Liver (tissue), 9 donors: ENCODE results near the gene EPHB2. TPM values are rescaled to one million over a fixed set of nuclear protein-coding genes. Genes with fewer than 3 reads are reported as not detected.

ENCODE experiments used
- DNase-seq: peaks from one replicate; pipeline ENCODE4 v3.0.0-alpha.2; 2017; ENCODE audit warnings: low spot score
- H3K27ac ChIP-seq, 2 donors: one replicate each; pipeline ENCODE4 v1.7.0; 2013; ENCODE audit warnings: inconsistent platforms in 2 of 2, low read length in 2 of 2, control low read depth in 1 of 2, low read depth in 1 of 2, mild to moderate bottlenecking in 1 of 2
- H3K27me3 ChIP-seq, 4 donors: one replicate each; pipeline versions ENCODE4 v1.6.1 to v1.7.0; 2013; ENCODE audit warnings: low read length in 3 of 4, inconsistent platforms in 1 of 4, mild to moderate bottlenecking in 1 of 4, moderate library complexity in 1 of 4; ENCODE audit not compliant: control insufficient read depth in 4 of 4, insufficient read depth in 4 of 4
- H3K36me3 ChIP-seq, 4 donors: one replicate each; pipeline versions ENCODE4 v1.6.1 to v1.7.0; 2013; ENCODE audit warnings: low read length in 3 of 4, mild to moderate bottlenecking in 3 of 4, low read depth in 1 of 4, moderate library complexity in 1 of 4; ENCODE audit not compliant: control insufficient read depth in 4 of 4, insufficient read depth in 3 of 4
- H3K4me1 ChIP-seq, 4 donors: one replicate each; pipeline versions ENCODE4 v1.6.1 to v1.7.0; 2013; ENCODE audit warnings: low read length in 3 of 4, mild to moderate bottlenecking in 3 of 4, moderate library complexity in 1 of 4; ENCODE audit not compliant: control insufficient read depth in 4 of 4, insufficient read depth in 4 of 4
- H3K4me3 ChIP-seq, 3 donors: one replicate each; pipeline versions ENCODE4 v1.6.1 to v1.7.0; 2013; ENCODE audit warnings: low read length in 3 of 3, control low read depth in 1 of 3, low read depth in 1 of 3, mild to moderate bottlenecking in 1 of 3
- H3K9ac ChIP-seq, 2 donors: one replicate each; pipeline ENCODE4 v1.7.0; 2013; ENCODE audit warnings: low read length in 2 of 2, mild to moderate bottlenecking in 2 of 2, moderate library complexity in 2 of 2, control low read depth in 1 of 2, low read depth in 1 of 2
- H3K9me3 ChIP-seq, 4 donors: one replicate each; pipeline versions ENCODE4 v1.6.1 to v1.7.0; 2013; ENCODE audit warnings: low read length in 3 of 4; ENCODE audit not compliant: control insufficient read depth in 4 of 4
- CTCF ChIP-seq: fragments of 150-350 bp; IDR thresholded peaks from 2 replicates; pipeline ENCODE4 v1.5.1; 2017; ENCODE audit warnings: improper control_type of control experiment, low read depth, low read length; ENCODE audit not compliant: missing input control
- EGR1 ChIP-seq, 2 donors: IDR thresholded peaks; 2 replicates each; pipeline ENCODE4 v1.6.1; 2016 to 2018; ENCODE audit warnings: antibody characterized with exemption in 2 of 2, low read depth in 2 of 2
- HNF4A ChIP-seq, 2 donors: conservative IDR thresholded peaks; 2 replicates each; pipeline ENCODE4 v1.6.1; 2016; ENCODE audit warnings: antibody characterized with exemption in 2 of 2, mild to moderate bottlenecking in 2 of 2
- JUND ChIP-seq, 2 donors: IDR thresholded peaks; 2 replicates each; pipeline ENCODE4 v1.6.1; 2016; ENCODE audit warnings: antibody characterized with exemption in 2 of 2
- RAD21 ChIP-seq, 2 donors: IDR thresholded peaks; 2 replicates each; pipeline ENCODE4 v1.6.1; 2016; ENCODE audit warnings: antibody characterized with exemption in 2 of 2, mild to moderate bottlenecking in 2 of 2
- RXRA ChIP-seq, 2 donors: IDR thresholded peaks; 2 replicates each; pipeline ENCODE4 v1.6.1; 2017 to 2018; ENCODE audit warnings: antibody characterized with exemption in 2 of 2, mild to moderate bottlenecking in 1 of 2
- SP1 ChIP-seq: IDR thresholded peaks from 2 replicates; pipeline ENCODE4 v1.6.1; 2018; ENCODE audit warnings: antibody characterized with exemption, mild to moderate bottlenecking
- TAF1 ChIP-seq: conservative IDR thresholded peaks from 2 replicates; pipeline ENCODE4 v1.6.1; 2016; ENCODE audit warnings: antibody characterized with exemption, mild to moderate bottlenecking
- ZBTB33 ChIP-seq: IDR thresholded peaks from 2 replicates; pipeline ENCODE4 v1.6.1; 2016; ENCODE audit warnings: antibody characterized with exemption
- WGBS: extraction: QIAGEN DNeasy Blood & Tissue Kit; methylation state at CpG from one replicate; pipeline ENCODE4 v1.1.7; 2013; 5-methylcytosine and 5-hydroxymethylcytosine counted together
- polyA plus RNA-seq, 2 donors: library from polyadenylated mRNA; stranded (reverse) in 1 of 2; unstranded in 1 of 2; fragments of 200-250 nt in 1 of 2; fragments of >200 nt in 1 of 2; fragmentation: Nextera tagmentation in 1 of 2; extraction: Ambion mirVana in 1 of 2; gene quantifications; one replicate each; pipeline versions ENCODE4 v1.2.1 to v1.2.3, GENCODE V29; 2013 to 2015
- total RNA-seq, 2 donors: library from RNA; depleted of rRNA; stranded (reverse); fragments of >200 nt; gene quantifications; one replicate each; pipeline ENCODE4 v1.2.3, GENCODE V29; 2014
- TF ChIP-seq, protein P1 (sequence below): IDR thresholded peaks from 2 replicates; pipeline ENCODE4 v1.6.1; 2016; ENCODE audit warnings: antibody characterized with exemption
- TF ChIP-seq, protein P2 (sequence below): IDR thresholded peaks from 2 replicates; pipeline ENCODE4 v1.6.1; 2016; ENCODE audit warnings: antibody characterized with exemption, mild to moderate bottlenecking
- donor health status: healthy.
- donor health status: healthy.
- donor health status: healthy.
- donor health status: healthy.
- donor health status: healthy.

Gene EPHB2
- total and polyA plus RNA-seq, 4 donors, result 0.07 to 1.0 (median 0.38) TPM

DNA sequence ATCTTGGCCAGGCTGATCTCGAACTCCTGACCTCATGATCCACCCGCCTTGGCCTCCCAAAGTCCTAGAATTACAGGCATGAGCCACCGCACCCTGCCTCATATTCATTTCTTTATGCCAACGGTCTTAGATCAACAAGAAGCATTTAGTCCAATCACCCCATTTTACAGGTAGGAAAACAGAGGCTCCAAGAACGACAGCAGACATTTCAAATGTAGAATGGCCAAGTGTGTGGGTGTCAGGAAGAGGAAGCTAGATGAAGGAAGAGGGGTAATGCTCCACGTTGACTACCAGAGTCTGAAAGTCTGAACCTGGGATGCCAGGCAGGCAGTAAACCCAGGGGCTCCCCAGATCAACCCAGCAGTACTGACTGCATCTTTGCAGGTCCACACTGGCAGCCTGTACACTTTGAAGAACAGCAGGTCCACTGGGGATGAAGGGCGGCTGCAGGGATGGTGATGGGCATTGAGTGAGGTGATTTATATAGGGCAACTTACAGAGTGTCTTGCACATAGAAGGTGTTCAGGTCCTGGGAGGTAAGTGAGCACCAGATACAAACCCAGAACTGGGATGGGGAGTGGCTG lies 120.2 kb downstream of the EPHB2 start:
- H3K27ac ChIP-seq, result no peak overlapping the region
- 83% methylated on average over 7 of the region's 7 CpGs for WGBS

More for the DNA sequence above, 120.2 kb downstream of the EPHB2 start:
- Histone ChIP-seq H3K27me3 (peaks cover 0 to 2% (median 0%) of the 10 kb centered on the region in 4 donors), H3K9me3 (no peaks in the 10 kb centered on the region), H3K9ac (no peak overlapping the region), H3K4me3 (no peak overlapping the region), H3K4me1 (peaks cover 4 to 17% (median 16%) of the 10 kb centered on the region in 4 donors), H3K36me3 (no peaks in the 10 kb centered on the region)
- TF ChIP-seq SP1, result no peak
- TF ChIP-seq, protein P1, sequence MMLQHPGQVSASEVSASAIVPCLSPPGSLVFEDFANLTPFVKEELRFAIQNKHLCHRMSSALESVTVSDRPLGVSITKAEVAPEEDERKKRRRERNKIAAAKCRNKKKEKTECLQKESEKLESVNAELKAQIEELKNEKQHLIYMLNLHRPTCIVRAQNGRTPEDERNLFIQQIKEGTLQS, result no peak
- no peak for TF ChIP-seq HNF4A (conservative IDR thresholded peaks at IDR 0.05)
- TF ChIP-seq EGR1 (IDR thresholded peaks at IDR 0.05; ENCODE audit: low read depth in 2 of 2), result no peak
- no peak for TF ChIP-seq RXRA (IDR thresholded peaks at IDR 0.05)
- no peak for TF ChIP-seq RAD21 (IDR thresholded peaks at IDR 0.05)
- no peak for TF ChIP-seq CTCF
- TF ChIP-seq TAF1, result no peak
- TF ChIP-seq, protein P2, sequence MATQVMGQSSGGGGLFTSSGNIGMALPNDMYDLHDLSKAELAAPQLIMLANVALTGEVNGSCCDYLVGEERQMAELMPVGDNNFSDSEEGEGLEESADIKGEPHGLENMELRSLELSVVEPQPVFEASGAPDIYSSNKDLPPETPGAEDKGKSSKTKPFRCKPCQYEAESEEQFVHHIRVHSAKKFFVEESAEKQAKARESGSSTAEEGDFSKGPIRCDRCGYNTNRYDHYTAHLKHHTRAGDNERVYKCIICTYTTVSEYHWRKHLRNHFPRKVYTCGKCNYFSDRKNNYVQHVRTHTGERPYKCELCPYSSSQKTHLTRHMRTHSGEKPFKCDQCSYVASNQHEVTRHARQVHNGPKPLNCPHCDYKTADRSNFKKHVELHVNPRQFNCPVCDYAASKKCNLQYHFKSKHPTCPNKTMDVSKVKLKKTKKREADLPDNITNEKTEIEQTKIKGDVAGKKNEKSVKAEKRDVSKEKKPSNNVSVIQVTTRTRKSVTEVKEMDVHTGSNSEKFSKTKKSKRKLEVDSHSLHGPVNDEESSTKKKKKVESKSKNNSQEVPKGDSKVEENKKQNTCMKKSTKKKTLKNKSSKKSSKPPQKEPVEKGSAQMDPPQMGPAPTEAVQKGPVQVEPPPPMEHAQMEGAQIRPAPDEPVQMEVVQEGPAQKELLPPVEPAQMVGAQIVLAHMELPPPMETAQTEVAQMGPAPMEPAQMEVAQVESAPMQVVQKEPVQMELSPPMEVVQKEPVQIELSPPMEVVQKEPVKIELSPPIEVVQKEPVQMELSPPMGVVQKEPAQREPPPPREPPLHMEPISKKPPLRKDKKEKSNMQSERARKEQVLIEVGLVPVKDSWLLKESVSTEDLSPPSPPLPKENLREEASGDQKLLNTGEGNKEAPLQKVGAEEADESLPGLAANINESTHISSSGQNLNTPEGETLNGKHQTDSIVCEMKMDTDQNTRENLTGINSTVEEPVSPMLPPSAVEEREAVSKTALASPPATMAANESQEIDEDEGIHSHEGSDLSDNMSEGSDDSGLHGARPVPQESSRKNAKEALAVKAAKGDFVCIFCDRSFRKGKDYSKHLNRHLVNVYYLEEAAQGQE, result no peak
- TF ChIP-seq ZBTB33, result no peak
- TF ChIP-seq JUND (IDR thresholded peaks at IDR 0.05), result no peak
- DNase-seq, result no peak
